OCI-LY7 (cell line): ENCODE results near the gene SMIM35.

ENCODE experiments used
- CTCF ChIP-seq: fragments of 200-600 bp; sonication (generic); conservative IDR thresholded peaks from 2 replicates; pipeline ENCODE4 v1.5.1; 2014; ENCODE audit warnings: mild to moderate bottlenecking, antibody characterized with exemption, low read length, moderate library complexity, mixed read lengths
- EZH2phosphoT487 ChIP-seq: fragments of 200-600 bp; sonication (generic); IDR thresholded peaks from 2 replicates; pipeline ENCODE4 v1.6.1; 2018; ENCODE audit warnings: low read depth, borderline replicate concordance, mild to moderate bottlenecking, mixed run types, antibody characterized with exemption, low read length, moderate library complexity, mixed read lengths

- TF ChIP-seq EZH2phosphoT487 (no peak), CTCF (no peak)
These were observed 75.9 kb downstream of the SMIM35 start for GRCh38 chr11:118010738-118011461.
